Peyer's patch (tissue), 4 donors: ENCODE data around the gene ZNF778.

Experiments
- CTCF ChIP-seq, 6 experiments: fragments of 450-650 bp in 4 of 6; fragments of 200-600 bp in 2 of 6; sonication (generic) in 1 of 6; IDR thresholded peaks; one replicate each; pipeline ENCODE4 v1.5.1; 2017 to 2019; ENCODE audit warnings: antibody characterized with exemption in 6 of 6, mild to moderate bottlenecking in 3 of 6, moderate library complexity in 1 of 6
- POLR2A ChIP-seq, 2 donors: fragments of 450-650 bp; IDR thresholded peaks; one replicate each; pipeline ENCODE4 v1.5.1; 2017; ENCODE audit warnings: antibody characterized with exemption in 2 of 2, mild to moderate bottlenecking in 2 of 2, moderate library complexity in 2 of 2

GRCh38 chr16:89246383-89246902, 28.9 kb downstream of the ZNF778 start:
- TF ChIP-seq CTCF (IDR thresholded peaks at IDR 0.05) (no peak), POLR2A (IDR thresholded peaks at IDR 0.05) (no peak)
